ENCODE results near the gene C1orf210. TPM values are rescaled to one million over a fixed set of nuclear protein-coding genes. Genes with fewer than 3 reads are reported as not detected.
A peak's percentile ranks its signal among the peaks of the same experiment; 100 is the strongest.

C1orf210 gene
- total RNA-seq, 1 experiment from 2014 or later = 58.2 TPM

- no peak for DNase-seq (ENCODE audit: low spot score)
Measured at GRCh38 chr1:43274804-43275180, 10.6 kb downstream of the C1orf210 start.

- DNase-seq (ENCODE audit: low spot score) = peak; percentile 76
Measured at GRCh38 chr1:43274125-43274803, 11.1 kb downstream of the C1orf210 start.

GRCh38 chr1:43273708-43274107 is 11.7 kb downstream of the C1orf210 start:
- no peak for DNase-seq (ENCODE audit: low spot score)

GRCh38 chr1:43272576-43273571 is 12.5 kb downstream of the C1orf210 start:
- no peak for DNase-seq (ENCODE audit: low spot score)

- DNase-seq (ENCODE audit: low spot score) = no peak
Measured at GRCh38 chr1:43272161-43272560, 13.2 kb downstream of the C1orf210 start.

- no peak for DNase-seq (ENCODE audit: low spot score)
Measured at GRCh38 chr1:43271186-43272118, 13.9 kb downstream of the C1orf210 start.

- DNase-seq (ENCODE audit: low spot score) = peak; percentile 96
Measured at GRCh38 chr1:43270421-43271095, 14.8 kb downstream of the C1orf210 start.

DNA sequence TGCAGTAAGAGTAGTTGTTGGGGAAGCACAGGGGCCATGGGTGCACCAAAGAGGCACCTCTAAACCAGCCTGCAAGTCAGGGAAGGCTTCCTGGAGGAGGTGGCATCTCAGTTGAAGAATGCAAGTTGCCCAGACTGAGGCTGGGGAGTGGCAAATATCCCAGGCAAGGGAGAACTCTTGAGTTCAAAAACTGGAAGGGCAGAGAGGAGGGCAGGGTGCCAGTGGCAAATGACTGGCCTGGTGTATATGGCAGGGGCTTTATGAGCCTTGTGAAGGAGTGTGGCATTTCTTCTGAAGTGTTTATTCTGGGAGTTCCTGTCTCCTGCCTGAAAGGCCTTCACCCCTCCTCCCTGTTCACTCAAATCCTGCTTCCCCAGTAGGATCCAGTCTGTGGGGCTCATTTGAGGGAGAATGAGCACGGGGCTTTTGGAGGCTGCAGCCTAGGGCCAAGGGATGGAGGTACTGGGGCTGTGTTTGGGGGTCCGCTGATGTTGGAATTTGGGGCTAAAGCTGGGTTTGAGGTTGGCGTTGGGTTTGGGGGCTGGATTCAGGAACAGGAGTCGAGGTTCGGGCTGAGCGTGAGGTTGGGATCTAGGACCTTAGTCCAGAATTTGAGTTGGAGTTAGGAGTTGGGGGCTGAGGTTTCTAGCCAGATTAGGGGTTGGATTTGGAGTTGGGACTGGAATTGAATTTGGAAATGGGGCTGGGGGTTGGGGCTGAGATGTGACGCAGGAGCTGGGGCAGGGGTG is 15.6 kb downstream of the C1orf210 start, which contains the start of gene TMEM125:
Gene TMEM125 (plus strand): TSS at position 357 of the 749 bp plus-strand sequence. CDS start 2,740 bp downstream, outside the sequence.
- DNase-seq (ENCODE audit: low spot score) = peak; percentile 23

DNA sequence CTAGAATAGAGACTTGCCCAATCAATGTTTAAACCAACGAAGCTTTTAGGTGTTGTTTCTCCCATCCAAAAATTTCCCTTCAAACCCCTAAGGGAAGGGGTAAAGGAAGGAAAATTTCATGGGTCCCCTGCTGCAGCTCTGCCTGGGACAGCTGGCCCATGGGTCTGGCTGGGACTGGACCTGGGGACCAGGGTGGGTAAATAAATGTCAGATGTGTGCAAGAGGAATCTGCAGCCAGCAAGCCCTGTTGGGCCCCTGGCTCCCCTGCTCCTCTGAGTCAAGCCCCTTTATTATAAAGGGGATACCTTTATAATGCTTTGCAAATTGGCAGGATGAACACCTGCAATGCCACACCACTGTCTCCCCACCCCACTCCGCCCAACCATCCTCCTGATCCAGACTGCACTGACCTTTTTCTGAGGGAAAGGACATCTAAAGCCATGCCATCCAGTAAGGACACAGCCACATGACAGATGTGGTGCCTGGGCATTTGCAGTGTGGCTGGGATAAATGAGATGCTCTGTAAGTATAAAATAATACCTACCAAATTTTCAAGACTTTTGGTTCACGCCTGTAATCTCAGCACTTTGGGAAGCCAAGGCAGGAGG is 17.5 kb downstream of the C1orf210 start:
- no peak for DNase-seq (ENCODE audit: low spot score)

DNA sequence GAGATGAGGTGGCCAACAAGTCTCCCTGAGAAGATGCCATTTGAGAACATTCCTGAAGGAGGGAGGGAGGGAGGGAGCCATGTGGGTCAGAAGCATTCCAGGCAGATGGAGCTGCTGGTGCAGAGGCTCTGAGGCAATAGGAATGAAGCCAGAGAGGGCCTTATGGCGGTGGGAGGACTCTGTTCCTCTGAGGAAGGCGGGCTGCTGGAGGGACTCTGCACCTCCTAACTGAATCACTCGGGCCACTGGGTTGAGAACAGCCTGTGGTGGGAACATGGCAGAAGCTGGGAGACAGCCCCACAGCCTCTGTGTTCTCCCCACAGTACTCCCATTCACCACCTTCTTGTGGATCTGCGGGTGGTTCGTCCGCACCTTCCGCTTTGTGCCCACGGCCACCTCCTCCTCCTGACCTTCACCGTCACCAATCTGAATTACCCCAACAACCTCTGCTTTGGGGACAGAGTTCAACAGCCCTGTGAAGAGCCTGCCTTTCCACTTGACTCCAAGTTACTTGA is 18.0 kb downstream of the C1orf210 start:
- no peak for DNase-seq (ENCODE audit: low spot score)

GRCh38 chr1:43266881-43267280 is 18.5 kb downstream of the C1orf210 start:
- DNase-seq (ENCODE audit: low spot score) = no peak

DNA sequence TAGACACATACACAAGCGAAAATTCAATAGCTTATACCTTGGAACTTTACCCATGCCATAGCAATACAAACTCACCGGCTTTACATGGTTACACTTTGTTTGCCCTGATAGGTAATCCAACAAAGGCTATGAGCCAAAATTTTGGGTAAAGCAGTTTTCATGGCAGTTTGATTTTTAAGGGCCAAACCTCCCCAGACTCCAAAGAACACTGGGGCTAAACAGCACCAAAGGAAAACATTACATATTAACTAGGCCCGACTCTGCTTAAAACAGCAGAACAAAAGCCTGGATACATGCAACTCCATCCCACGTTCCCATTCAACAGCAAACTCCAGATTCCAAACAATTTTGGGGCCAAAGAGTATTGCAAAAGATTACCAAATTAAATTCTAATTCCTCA is 19.9 kb downstream of the C1orf210 start:
- DNase-seq (ENCODE audit: low spot score) = no peak

- no peak for DNase-seq (ENCODE audit: low spot score)
Measured at GRCh38 chr1:43258370-43258769, 27.0 kb downstream of the C1orf210 start.

DNA sequence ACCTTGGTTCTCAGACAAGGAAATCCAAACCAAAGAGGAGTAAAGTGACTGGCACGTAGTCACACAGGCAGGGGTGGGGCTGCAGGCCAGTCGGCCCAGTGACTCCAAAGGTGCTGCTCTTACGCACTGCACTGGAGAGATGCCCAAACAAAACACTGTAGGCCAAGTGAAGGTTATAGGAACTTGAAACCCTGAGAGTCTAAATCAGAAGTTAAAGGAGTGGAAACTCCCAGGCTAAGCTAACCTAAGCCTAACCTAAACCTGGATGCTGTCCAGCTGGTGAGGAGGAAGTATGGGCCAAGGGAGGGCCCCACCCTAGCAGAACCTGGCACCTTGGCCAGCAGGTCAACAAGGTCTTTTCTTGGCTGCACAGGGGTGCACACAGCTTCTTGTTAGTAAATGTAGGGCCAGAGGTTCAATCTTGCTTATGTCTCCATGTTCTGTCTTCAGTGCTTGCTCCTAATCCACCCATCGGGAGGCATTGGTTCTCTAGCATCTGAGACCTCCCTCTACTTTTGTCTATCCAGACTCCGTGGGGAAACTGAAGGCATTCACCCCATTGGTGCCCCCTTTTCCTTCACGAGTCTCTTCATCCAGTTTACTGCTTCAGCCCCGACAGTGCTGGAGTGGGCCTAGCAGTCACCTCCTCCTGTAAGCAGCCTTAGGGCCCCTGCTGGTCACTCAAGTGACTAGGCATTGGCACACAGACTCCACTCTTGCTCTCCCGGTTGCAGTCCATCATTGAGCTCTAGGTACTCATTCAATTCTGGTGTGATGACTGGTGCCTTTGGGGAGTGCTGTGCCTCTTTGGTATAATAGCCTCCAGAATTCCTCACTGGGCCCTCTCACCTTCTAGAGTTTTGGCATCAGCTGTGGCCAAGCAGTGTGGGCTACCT is 28.5 kb downstream of the C1orf210 start:
- peak; percentile 56 for DNase-seq (ENCODE audit: low spot score)

DNA sequence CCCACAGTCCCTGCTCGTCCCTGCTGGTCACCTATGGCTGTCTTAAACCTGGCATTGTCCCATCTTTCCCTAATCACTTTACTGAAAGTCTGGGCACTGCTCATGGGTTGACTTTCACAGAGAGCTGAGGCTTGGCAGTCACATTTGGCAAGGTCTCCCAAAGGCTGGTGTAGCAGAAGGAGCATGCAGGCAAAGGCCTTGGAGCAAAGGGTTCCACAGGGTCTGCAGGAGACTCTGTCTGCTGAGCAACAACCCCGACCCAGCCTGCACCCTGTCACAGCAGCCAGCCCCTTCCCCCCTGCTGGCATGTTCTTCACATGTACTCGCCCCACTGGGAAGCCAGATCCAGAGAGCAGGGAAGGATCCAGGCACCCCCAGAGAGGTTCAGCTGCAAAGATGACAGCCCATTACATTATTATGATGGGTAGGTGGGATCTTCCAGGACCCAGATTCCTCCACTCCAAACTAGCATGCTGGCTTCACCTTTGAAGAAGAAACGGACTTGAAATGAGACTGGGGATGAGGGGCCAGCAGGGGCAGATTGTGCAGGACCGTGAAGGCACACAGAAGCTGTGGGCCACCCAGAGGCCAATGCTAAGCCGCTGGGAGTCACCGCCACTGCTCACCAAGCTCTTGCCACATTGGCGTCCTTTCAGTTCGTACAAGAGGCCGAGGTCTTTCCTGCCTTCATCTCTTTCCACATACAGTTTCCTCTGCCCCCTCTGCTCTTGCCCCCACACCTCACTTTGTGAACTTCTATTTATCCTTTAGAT is 29.8 kb downstream of the C1orf210 start:
- no peak for DNase-seq (ENCODE audit: low spot score)

DNA sequence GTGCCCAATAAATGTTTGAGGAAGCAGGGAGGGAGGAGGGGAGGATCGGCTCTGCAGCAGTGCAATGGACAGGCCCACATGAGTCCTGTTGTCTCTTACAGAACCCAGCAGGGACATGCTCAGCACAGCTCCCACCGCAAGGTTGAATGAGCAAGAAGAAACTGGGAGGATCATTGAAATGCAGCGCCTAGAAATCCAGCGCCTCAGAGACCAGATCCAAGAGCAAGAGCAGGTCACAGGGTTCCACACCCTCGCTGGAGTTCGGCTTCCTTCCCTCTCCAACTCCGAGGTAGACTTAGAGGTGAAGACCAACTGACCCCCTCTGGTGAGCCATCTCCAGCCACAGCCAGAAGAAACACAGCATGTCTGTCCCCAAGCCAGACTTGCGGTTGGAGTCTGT is 31.5 kb downstream of the C1orf210 start:
- DNase-seq (ENCODE audit: low spot score) = no peak

GRCh38 chr1:43253173-43253572 is 32.2 kb downstream of the C1orf210 start:
- no peak for DNase-seq (ENCODE audit: low spot score)

DNA sequence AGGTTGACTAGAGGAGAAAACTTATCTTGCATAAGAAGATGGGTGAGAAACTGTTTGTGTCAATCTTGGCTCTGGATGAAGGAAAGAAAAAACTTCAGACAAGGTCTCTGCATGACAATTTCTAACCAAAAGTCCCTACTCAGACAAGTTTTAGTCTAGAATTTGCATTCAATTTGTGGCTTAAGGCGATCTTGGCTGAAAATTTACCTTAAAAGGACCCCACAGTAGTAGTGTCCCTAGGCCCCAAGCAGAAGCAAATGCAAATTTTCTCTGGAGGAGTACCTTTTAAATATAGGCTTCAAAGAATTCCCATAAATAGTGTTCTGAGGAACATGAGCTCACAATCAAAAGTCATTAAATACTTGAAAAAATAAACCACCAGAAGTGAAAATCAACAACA is 33.2 kb downstream of the C1orf210 start:
- no peak for DNase-seq (ENCODE audit: low spot score)
